ENCODE data around the gene ACER2. TPM values are rescaled to one million over a fixed set of nuclear protein-coding genes. Genes with fewer than 3 reads are reported as not detected.

Gene ACER2
- total RNA-seq, 1 donor from 2014 or later, result 15.7 TPM

DNA sequence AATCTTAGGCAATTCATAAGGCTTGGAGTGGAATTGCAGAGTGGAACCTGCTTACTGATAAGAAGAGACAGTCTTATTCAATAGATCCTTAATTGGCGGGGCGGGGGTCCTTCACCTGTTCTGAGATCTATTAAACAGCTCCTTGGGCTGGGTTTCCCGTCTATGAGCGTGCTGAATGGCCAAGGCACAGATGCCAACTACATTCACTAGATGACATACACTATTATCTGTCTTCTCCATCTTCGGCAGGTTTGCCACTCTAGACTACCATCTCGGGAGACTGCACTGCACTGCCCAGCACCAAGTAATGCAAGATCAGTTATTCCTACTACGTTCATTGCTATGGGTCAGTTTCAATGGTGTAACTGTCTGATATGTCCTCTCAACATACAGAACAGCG is 81.5 kb downstream of the ACER2 start:
- DNase-seq, result no peak

DNA sequence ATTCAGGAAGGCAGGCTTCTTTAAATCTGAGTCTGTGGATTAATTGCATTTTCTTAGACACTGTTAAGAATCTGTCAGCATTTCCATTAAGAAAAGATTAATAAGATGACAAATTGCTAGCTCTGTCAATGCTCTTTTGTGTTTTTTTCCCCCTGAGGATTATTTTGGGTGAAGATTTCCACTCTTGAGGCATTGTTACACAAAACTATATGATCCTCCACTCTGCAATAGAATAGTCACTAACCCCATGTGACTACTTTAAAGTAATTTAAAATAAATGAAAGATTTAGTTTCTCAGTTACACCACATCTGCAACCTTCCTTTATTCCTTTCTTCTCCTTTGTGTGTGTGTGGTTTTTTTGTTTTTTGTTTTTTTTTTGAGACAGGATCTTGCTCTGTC is 82.0 kb downstream of the ACER2 start:
- no peak for DNase-seq

DNA sequence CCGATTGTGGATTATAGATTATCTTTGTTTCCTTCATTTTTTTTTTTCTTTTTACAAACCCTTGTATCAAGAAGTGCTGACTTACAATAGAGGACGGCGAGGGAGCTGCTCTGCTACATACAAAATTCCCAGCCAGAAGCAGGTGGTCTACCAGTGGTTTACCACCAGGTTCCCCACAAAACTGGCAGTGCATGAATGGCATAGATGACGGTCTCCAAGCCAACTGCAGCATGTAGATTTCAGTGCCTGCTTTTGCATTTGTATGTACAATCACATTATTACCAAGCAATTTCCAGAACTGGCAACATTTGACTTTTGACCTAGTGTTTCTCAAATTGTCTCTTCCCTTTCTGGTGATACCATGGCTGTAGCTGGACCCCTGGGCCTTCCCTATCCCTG is 84.0 kb downstream of the ACER2 start:
- DNase-seq, result no peak

DNA sequence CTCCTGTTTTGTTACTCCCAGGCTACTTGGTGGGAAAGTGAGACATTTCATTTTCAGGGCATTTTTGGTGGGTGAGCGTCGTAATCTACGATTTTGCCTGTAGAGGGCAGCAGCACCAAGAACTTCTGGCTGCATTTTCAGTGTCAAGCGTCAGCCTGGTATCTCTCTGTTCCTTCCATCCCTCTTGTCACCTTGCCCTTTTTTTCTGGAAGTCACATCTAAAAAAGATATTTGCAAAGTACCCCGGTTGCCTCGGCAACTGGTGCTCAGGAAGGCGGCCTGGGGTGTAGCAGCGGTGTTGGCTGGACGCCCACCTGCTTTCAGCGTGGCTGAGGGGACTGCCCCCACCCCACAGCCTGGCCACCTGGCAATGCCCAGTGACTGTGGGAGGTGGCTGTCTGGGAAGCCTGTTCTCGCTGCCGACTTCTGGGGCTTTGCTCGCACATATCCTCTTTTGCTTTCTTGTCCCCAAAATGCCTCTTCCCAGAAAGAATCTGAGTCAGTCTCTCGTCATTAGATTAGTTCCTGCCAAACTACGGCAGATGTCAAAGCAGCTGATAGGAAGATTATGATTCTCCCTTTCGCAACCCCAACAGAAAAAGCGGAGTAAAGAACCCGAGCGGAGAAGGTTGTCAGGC is 84.5 kb downstream of the ACER2 start:
- DNase-seq, result peak; percentile 70

DNA sequence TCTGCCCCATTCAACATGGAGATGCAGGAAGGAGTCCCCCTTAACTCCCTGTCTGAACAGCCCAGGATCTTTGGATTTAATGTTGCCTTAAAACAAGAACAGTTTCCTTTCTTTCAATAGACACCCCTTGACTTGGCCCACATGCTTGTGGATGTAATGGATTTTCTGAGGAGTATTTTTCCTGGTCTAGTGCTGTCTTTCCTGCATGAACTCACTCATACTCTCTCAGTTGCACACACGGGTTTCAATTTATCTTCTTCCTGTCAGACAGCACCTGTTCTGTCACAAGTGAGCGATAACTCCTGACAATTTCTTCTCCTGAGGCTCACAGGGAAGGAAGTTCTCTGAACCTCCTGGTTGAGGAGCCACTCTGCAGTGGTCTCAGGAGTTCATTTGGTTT is 85.1 kb downstream of the ACER2 start:
- DNase-seq, result no peak

DNA sequence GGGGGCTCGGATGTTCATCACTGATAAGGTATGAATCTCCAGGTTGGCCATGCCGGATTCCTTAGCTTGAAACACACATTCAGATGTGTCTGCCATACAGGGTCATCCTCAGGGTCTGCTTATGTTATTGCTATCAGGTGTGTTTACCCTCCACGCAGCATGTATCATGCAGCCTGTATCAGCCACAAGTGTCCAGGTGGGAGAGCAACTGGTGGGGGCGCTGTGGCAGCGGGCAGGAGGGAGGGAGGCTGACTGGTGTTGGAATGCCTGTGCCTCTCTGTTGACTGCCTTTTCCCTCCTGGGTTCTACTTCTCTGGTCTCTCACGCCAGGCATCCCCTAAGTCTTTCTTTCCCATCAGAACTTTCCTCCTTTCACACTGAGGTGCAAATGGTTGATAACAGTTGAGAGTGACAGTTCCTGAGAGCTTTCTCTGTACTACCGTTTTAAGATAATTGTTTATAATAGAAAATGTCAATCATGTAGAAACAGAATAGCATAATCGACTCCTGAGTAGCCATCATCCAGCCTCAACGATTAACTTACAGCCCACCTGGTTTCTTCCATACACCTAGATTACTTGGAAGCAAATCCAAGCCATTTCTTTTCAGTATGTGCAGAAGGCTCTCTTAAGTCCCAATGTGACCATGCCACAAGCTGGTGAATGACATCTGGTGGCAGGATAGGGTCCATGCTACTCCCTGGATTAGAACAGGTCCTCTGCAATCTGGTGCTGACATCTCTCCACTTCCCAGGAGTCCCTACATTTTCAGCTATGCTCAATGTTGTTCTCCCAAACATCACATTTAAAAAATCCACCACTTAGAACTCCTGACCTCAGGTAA is 86.6 kb downstream of the ACER2 start:
- DNase-seq, result no peak

DNA sequence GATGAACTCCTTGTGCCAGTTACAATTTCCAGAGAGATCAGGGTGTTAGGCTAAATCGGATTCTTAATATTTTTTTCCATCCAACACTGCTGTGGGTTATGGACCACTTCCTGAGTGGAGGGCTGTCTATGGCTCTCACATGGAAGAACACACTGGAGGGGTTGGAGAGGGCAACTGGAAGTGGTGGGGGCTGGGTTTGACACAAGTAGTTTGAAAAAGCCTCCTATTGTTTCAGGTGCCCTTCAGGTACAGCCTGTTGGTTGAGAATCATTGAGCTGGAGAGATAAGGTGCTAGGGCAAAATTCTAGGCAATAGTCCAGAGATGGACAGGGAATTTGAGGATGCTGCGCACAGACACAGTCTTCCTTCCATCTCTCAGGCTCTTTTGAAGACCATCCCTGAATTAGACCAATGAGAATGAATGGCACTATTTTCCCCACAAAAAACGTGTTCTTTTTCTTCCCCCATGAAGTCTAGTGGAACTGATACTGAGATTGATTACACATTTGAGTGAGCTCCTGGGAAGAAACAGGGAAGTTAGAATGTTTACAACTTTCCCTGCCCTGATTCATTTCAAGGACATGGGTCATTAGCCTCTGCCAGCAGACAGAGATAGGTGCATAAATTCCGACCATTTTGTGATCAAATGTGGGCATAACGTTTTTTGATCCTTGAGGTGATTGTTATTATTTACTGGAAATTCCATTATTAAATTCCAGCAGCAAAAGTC is 87.7 kb downstream of the ACER2 start:
- no peak for DNase-seq

DNA sequence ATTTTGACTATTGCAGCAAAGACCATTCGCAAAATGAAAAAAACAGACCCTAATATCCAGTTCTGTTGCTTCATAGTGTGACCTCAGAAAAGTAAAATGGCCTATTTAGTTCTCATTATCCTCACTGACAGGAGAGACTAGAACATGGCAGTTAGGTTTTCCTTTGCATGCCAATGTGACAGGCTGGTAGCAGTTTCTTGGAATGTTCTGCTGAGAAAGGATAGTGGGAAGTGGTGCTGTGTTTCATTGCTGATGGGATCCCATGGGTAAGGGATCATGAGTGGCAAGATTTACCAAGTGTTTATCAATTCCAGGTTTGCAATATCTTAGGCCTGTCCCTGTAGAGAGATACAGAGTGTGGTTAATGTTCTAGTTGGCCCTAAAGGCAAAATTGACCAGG is 88.5 kb downstream of the ACER2 start:
- no peak for DNase-seq

DNA sequence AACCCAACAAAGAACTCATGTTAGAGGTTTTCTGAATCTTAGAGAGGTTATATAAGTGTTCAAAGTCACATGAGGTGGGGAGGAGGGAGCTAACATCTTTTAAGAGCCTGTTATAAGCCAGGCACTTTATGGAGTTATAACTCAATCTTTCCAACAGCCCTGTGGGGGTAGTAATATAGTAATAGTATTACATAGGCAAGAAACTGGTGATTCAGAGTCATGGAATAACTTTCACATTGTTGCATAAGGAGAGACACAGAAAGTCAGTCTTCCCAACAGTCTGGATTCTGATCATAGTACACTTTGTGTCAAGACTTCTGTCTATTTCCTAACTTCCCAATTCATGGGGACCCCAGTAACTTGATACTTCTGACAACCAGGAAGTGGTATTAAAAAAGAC is 89.2 kb downstream of the ACER2 start:
- DNase-seq, result no peak

Other genes starting within 250 kb of the ACER2 start
- gene DENND4C, start 178.3 kb upstream of the ACER2 start, total RNA-seq, result 98.2 and 125 TPM in 2 replicates
- 1,458 and 1,664 TPM in 2 replicates for gene RPS6, start 28.8 kb upstream of the ACER2 start, total RNA-seq